GM19025 (cell line): ENCODE results near the gene IDH3G.
"Not testable (repeated sequence)": the region's sequence is repeated elsewhere in the genome, so short reads cannot be mapped to it uniquely, and the experiment has no call there.

Source experiments
- ATAC-seq: cut with Tn5 transposase; IDR thresholded peaks from one replicate; pipeline ENCODE4 v1.9.1; 2021; ENCODE audit warnings: mild to moderate bottlenecking, low read depth, moderate library complexity; ENCODE audit not compliant: unreplicated experiment

The IDH3G gene

GRCh38 chrX:153794018-153794896, at the start of gene IDH3G, which contains the start of gene SSR4:
TSS of gene IDH3G (minus strand) at chrX:153794375. CDS start at chrX:153794326, 49 bp downstream.
TSS of gene SSR4 (plus strand) at chrX:153794668. CDS start at chrX:153794688, 20 bp downstream.
- peak; percentile 92 for ATAC-seq

GRCh38 chrX:153836921-153837320, 42.7 kb upstream of the IDH3G start:
- ATAC-seq = no peak

GRCh38 chrX:153832728-153833127, 38.6 kb upstream of the IDH3G start:
- no peak for ATAC-seq

GRCh38 chrX:153831429-153832150, 37.4 kb upstream of the IDH3G start:
- ATAC-seq = no peak

- ATAC-seq = no peak
Measured at GRCh38 chrX:153830640-153831428, 36.7 kb upstream of the IDH3G start.

GRCh38 chrX:153829799-153830639, 35.8 kb upstream of the IDH3G start, which contains the start of gene PDZD4:
TSS of gene PDZD4 (minus strand) at chrX:153830544. CDS start at chrX:153830298, 246 bp downstream.
- ATAC-seq = no peak

GRCh38 chrX:153829549-153829798, 35.3 kb upstream of the IDH3G start:
- no peak for ATAC-seq

- no peak for ATAC-seq
Measured at GRCh38 chrX:153828723-153829548, 34.8 kb upstream of the IDH3G start.

GRCh38 chrX:153828308-153828707, 34.1 kb upstream of the IDH3G start:
- no peak for ATAC-seq

GRCh38 chrX:153827903-153828302, 33.7 kb upstream of the IDH3G start:
- no peak for ATAC-seq

- ATAC-seq = no peak
Measured at GRCh38 chrX:153827016-153827415, 32.8 kb upstream of the IDH3G start.

GRCh38 chrX:153825042-153825441, 30.9 kb upstream of the IDH3G start:
- ATAC-seq = no peak

- no peak for ATAC-seq
Measured at GRCh38 chrX:153824348-153824747, 30.2 kb upstream of the IDH3G start.

GRCh38 chrX:153821066-153821465, 26.9 kb upstream of the IDH3G start:
- ATAC-seq = no peak

GRCh38 chrX:153820601-153821000, 26.4 kb upstream of the IDH3G start:
- no peak for ATAC-seq

- ATAC-seq = no peak
Measured at GRCh38 chrX:153819384-153820040, 25.3 kb upstream of the IDH3G start.

GRCh38 chrX:153818571-153819383, 24.6 kb upstream of the IDH3G start:
- no peak for ATAC-seq

GRCh38 chrX:153818064-153818463, 23.9 kb upstream of the IDH3G start:
- ATAC-seq = not testable (repeated sequence)
